Panc1 (cell line): ENCODE data around the gene SCNN1B. TPM values are rescaled to one million over a fixed set of nuclear protein-coding genes. Genes with fewer than 3 reads are reported as not detected.
"Not testable (repeated sequence)": the region's sequence is repeated elsewhere in the genome, so short reads cannot be mapped to it uniquely, and the experiment has no call there.

Source experiments
- ATAC-seq: fragments of 200-7000 bp; cut with Tn5 transposase; 2 replicates; pipeline ENCODE4 v1.9.1; 2020; ENCODE audit warnings: mild to moderate bottlenecking, moderate library complexity
- BruUV-seq: library from RNA; stranded (reverse); fragments of 400-500 nt; replicated peaks from 2 replicates; lab custom pipeline; 2021; lab: Mats Ljungman, UMichigan
- CTCF ChIA-PET: fragments of 300-600 bp; sonication (Branson Sonifier 250); formaldehyde crosslinking; loops from one replicate; lab custom pipeline; 2022; ENCODE audit warnings: antibody characterized with exemption; lab: Charles Lee
- POLR2A ChIA-PET: fragments of 300-600 bp; sonication (Branson Sonifier 250); formaldehyde crosslinking; loops from one replicate; lab custom pipeline; 2022; ENCODE audit warnings: antibody characterized with exemption; lab: Charles Lee
- DNase-seq: peaks from one replicate; pipeline ENCODE4 v3.0.0-alpha.2; 2010; ENCODE audit warnings: low read depth, low spot score
- H3K27ac ChIP-seq: 2 replicates; pipeline ENCODE4 v1.5.1; 2011; ENCODE audit warnings: mild to moderate bottlenecking, low read length, inconsistent platforms
- H3K27me3 ChIP-seq: fragments of 200-500 bp; sonication (Bioruptor generic); 2 replicates; pipeline ENCODE4 v1.6.0; 2014; ENCODE audit warnings: low read length, inconsistent platforms; ENCODE audit not compliant: control insufficient read depth, insufficient read depth
- H3K36me3 ChIP-seq: fragments of 200-500 bp; sonication (Bioruptor generic); 2 replicates; pipeline ENCODE4 v1.5.1; 2014; ENCODE audit warnings: inconsistent platforms, mild to moderate bottlenecking, low read length, moderate library complexity; ENCODE audit not compliant: control insufficient read depth, insufficient read depth
- H3K4me1 ChIP-seq: 2 replicates; pipeline ENCODE4 v1.5.1; 2011; ENCODE audit warnings: inconsistent platforms, mild to moderate bottlenecking, low read length, moderate library complexity; ENCODE audit not compliant: control insufficient read depth, insufficient read depth
- H3K4me3 ChIP-seq, 2 experiments: 2 replicates each; pipeline ENCODE4 v1.5.1; 2011 to 2012; ENCODE audit warnings: low read depth in 2 of 2, low read length in 2 of 2, mild to moderate bottlenecking in 2 of 2, inconsistent platforms in 1 of 2, moderate library complexity in 1 of 2
- H3K9me3 ChIP-seq: fragments of 200-500 bp; sonication (Bioruptor generic); 2 replicates; pipeline ENCODE4 v1.5.1; 2014; ENCODE audit warnings: low read depth, mild to moderate bottlenecking, inconsistent platforms, low read length, moderate library complexity; ENCODE audit not compliant: control insufficient read depth, insufficient read depth
- CTCF ChIP-seq: fragments of 450-650 bp; IDR thresholded peaks from 2 replicates; pipeline ENCODE4 v1.5.1; 2017; ENCODE audit warnings: mild to moderate bottlenecking
- POLR2AphosphoS5 ChIP-seq: IDR thresholded peaks from 2 replicates; pipeline ENCODE4 v1.6.1; 2012; ENCODE audit warnings: mild to moderate bottlenecking, low read depth, low read length, moderate library complexity
- SIN3A ChIP-seq: IDR thresholded peaks from 2 replicates; pipeline ENCODE4 v1.6.1; 2012; ENCODE audit warnings: low read depth, mild to moderate bottlenecking, low read length, moderate library complexity, borderline replicate concordance; ENCODE audit not compliant: insufficient read depth
- TCF7L2 ChIP-seq: IDR thresholded peaks from 2 replicates; pipeline ENCODE4 v1.6.1; 2011; ENCODE audit warnings: mild to moderate bottlenecking, low read depth, low read length, inconsistent platforms
- in situ Hi-C: cut with HindIII; loops from 2 replicates; pipeline ENCODE4 v1.10.0; 2016; ENCODE audit warnings: low sequenced_read_pairs, low pct_unique_long_range_greater_than_20kb
- intact Hi-C: fragments of 100-400 bp; cut with micrococcal nuclease; formaldehyde crosslinking; loops from one replicate; pipeline ENCODE4 v1.10.0; 2022; ENCODE audit not compliant: unreplicated experiment
- total RNA-seq: library from RNA; stranded (reverse); gene quantifications from one replicate; pipeline ENCODE4 v1.2.1, GENCODE V29; 2021; ENCODE audit not compliant: unreplicated experiment
- TF ChIP-seq, protein P1 (sequence below), 2 experiments: IDR thresholded peaks; 2 replicates each; pipeline ENCODE4 v1.6.1; 2011 to 2012; ENCODE audit warnings: low read depth in 2 of 2, control low read depth in 1 of 2, low read length in 1 of 2, mild to moderate bottlenecking in 1 of 2, moderate library complexity in 1 of 2; ENCODE audit not compliant: insufficient read depth in 1 of 2

SCNN1B gene
- total RNA-seq, 1 experiment from 2014 or later: 10.7 TPM

DNA sequence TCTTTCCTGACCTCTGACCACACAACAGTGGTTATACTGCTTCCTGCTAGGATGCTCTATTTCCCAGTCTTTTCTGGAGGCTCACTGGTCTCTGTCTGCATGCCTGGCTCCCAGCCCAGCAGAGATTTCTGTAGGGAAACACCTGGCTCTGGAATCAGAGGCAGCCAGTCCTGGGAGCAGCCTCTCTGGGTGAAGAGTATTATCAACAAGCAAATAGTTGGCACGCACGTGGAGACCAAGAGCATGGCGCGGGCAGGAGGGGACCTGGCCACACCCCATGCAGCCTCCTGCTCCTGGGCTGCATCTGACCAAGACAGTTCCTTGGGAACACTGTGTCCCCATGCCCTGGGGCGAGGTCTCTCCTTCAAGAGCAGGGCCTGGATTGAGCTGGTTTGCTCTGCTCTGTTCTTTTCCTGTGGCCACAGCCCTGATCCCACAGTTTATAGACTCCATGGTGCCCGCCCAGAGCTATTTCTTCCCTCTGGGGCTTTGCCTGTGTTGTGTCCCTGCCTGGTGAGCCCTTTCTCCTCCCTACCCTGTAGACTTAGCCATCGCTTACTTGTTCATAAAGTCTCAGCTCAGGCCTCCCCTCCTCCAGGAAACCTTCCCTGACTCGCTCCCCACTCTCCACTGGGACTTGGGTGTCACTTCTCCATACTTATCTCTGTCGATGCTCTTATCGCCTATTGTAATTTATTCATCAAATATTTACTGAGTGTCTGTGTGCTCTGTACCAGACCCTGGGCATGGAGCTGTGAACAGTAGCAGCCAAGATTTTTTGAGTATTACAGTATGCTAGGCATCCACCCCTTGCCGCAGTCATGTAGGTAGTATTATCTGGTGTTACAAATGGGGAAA is 60.6 kb downstream of the SCNN1B start:
- BruUV-seq: no TSS peak
- in situ Hi-C loops: no loop called here
- Histone ChIP-seq H3K9me3 (no peaks in the 10 kb centered on the region), H3K4me3 (no peak overlapping the region), H3K27me3 (no peaks in the 10 kb centered on the region), H3K4me1 (peaks cover 18% of the 10 kb centered on the region), H3K27ac (peak overlapping the region; percentile 72), H3K36me3 (no peaks in the 10 kb centered on the region)
- intact Hi-C loops: no loop called here
- POLR2A ChIA-PET: no interaction called here
- TF ChIP-seq CTCF: no peak
- TF ChIP-seq POLR2AphosphoS5: no peak
- no peak for TF ChIP-seq SIN3A
- TF ChIP-seq TCF7L2: no peak
- TF ChIP-seq, protein P1, sequence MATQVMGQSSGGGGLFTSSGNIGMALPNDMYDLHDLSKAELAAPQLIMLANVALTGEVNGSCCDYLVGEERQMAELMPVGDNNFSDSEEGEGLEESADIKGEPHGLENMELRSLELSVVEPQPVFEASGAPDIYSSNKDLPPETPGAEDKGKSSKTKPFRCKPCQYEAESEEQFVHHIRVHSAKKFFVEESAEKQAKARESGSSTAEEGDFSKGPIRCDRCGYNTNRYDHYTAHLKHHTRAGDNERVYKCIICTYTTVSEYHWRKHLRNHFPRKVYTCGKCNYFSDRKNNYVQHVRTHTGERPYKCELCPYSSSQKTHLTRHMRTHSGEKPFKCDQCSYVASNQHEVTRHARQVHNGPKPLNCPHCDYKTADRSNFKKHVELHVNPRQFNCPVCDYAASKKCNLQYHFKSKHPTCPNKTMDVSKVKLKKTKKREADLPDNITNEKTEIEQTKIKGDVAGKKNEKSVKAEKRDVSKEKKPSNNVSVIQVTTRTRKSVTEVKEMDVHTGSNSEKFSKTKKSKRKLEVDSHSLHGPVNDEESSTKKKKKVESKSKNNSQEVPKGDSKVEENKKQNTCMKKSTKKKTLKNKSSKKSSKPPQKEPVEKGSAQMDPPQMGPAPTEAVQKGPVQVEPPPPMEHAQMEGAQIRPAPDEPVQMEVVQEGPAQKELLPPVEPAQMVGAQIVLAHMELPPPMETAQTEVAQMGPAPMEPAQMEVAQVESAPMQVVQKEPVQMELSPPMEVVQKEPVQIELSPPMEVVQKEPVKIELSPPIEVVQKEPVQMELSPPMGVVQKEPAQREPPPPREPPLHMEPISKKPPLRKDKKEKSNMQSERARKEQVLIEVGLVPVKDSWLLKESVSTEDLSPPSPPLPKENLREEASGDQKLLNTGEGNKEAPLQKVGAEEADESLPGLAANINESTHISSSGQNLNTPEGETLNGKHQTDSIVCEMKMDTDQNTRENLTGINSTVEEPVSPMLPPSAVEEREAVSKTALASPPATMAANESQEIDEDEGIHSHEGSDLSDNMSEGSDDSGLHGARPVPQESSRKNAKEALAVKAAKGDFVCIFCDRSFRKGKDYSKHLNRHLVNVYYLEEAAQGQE (IDR thresholded peaks at IDR 0.05; ENCODE audit: insufficient read depth in 1 of 2, low read depth in 2 of 2, low read length in 1 of 2): no peak
- DNase-seq: no peak
- peak; percentile 81 for ATAC-seq
- CTCF ChIA-PET: interaction anchor here (0.6 to 0.7 kb wide), 2 partner anchors 57 to 175 kb away, joined by 3 to 4 read pairs; no protein-coding TSS in a partner anchor

DNA sequence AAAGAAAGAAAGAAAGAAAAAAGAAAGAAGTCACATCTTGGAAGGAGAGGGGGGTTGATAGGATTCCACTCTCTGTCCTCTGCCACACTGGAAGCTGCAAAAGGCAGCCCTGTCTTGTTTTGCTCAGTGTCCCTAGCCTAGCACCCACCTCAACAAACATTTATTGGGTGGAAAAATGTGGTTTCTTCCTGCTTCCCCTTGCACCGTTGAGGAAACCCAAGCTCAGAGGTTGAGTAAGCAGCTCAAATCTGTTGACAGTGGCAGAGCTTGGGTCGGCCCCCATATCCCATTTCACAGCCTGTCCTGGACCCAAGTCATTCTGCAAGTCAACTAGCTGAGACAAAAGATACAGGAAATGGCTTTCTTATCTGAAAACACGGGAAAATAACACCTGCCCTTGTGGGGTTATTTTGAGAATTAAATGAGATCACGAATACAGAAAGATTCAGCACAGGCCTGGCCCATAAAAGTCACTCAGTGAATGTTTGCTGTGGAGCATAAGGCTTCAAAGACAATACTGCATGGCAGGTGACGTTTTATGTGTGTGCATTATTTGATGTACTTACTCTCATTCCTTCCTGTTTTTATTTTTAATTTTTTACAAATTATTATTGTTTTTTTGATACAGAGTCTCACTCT is 63.6 kb downstream of the SCNN1B start:
- H3K27ac ChIP-seq: peak overlapping the region; percentile 56
- no peak overlapping the region for H3K4me3 ChIP-seq
- intact Hi-C loops: no loop called here
- no peaks in the 10 kb centered on the region for H3K9me3 ChIP-seq
- DNase-seq (no peak), ATAC-seq (no peak)
- no peaks in the 10 kb centered on the region for H3K36me3 ChIP-seq
- in situ Hi-C loops: no loop called here
- no TSS peak for BruUV-seq
- H3K4me1 ChIP-seq: peaks cover 25% of the 10 kb centered on the region
- ChIA-PET POLR2A (no interaction called here), CTCF (no interaction called here)
- no peaks in the 10 kb centered on the region for H3K27me3 ChIP-seq
- TF ChIP-seq CTCF: no peak
- TF ChIP-seq, protein P1 (IDR thresholded peaks at IDR 0.05; ENCODE audit: insufficient read depth in 1 of 2, low read depth in 2 of 2, low read length in 1 of 2): no peak
- TF ChIP-seq SIN3A: no peak
- TF ChIP-seq POLR2AphosphoS5: no peak
- no peak for TF ChIP-seq TCF7L2

DNA sequence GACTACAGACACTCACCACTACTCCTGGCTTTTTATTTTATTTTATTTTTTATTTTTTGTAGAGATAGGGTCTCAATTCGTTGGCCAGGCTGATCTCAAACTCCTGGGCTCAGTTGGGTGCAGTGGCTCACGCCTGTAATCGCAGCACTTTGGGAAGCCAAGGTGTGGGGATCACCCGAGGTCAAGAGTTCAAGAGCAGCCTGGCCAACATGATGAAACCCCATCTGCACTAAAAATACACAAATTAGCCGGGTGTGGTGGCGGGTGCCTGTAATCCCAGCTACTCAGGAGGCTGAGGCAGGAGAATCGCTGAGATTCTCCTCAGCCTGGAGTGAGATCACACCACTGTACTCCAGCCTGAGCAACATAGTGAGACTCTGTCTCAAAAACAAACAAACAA is 64.2 kb downstream of the SCNN1B start:
- peaks cover 25% of the 10 kb centered on the region for H3K4me1 ChIP-seq
- H3K4me3 ChIP-seq, BruUV-seq, H3K36me3 ChIP-seq, POLR2A ChIA-PET, H3K27me3 ChIP-seq, CTCF ChIA-PET, H3K27ac ChIP-seq, ATAC-seq, intact Hi-C loops, DNase-seq, in situ Hi-C loops, H3K9me3 ChIP-seq: not testable (repeated sequence)
